ENCODE data around the gene TSPAN18.

Gene TSPAN18

DNA sequence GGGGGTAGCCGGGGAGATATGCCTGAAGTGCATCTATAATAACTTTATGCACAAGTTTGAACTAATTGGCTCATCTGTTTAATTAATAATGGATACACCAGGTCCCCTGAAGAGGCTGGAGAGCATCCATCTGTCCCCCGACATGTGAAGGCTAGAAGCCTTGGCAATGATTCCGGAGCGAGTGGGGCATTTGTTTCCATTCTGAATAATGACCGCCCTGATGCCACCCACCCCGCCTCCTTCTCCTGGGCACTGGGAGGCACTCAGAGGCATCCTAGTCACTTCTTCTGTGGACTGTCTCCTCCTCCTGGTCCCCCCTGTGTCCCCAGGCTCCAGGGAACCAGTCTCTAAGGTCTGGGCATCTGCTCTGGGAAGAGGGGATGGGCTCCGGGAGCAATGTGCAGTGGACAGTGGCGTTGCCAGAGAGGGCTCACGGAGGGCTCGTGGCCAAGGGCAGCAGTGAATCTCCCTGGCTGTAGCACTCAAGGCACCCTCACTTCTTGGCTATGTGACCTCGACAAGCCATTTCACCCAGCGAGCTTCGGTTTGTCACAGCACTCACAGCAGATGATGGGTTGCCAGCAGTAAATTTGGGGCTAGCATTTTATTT lies 64.7 kb downstream of the TSPAN18 start:
- Histone ChIP-seq H3K4me3 (ENCODE audit: low read length) (no peak overlapping the region), H4K20me1 (ENCODE audit: insufficient read depth, low read length) (no peaks in the 10 kb centered on the region), H3K27ac (ENCODE audit: low read length) (no peak overlapping the region), H3K79me2 (ENCODE audit: low read length) (no peaks in the 10 kb centered on the region), H3K4me1 (ENCODE audit: low read length) (no peaks in the 10 kb centered on the region), H3K4me2 (ENCODE audit: low read length) (no peak overlapping the region), H3K9me3 (ENCODE audit: insufficient read depth, low read length) (no peaks in the 10 kb centered on the region), H3K36me3 (replicated peaks; ENCODE audit: low read depth, low read length) (no peaks in the 10 kb centered on the region), H2AFZ (ENCODE audit: low read depth, low read length) (no peak overlapping the region), H3K9ac (ENCODE audit: low read length) (no peak overlapping the region), H3K27me3 (ENCODE audit: low read depth, low read length) (peaks cover 27% of the 10 kb centered on the region)
- TF ChIP-seq, protein P1, sequence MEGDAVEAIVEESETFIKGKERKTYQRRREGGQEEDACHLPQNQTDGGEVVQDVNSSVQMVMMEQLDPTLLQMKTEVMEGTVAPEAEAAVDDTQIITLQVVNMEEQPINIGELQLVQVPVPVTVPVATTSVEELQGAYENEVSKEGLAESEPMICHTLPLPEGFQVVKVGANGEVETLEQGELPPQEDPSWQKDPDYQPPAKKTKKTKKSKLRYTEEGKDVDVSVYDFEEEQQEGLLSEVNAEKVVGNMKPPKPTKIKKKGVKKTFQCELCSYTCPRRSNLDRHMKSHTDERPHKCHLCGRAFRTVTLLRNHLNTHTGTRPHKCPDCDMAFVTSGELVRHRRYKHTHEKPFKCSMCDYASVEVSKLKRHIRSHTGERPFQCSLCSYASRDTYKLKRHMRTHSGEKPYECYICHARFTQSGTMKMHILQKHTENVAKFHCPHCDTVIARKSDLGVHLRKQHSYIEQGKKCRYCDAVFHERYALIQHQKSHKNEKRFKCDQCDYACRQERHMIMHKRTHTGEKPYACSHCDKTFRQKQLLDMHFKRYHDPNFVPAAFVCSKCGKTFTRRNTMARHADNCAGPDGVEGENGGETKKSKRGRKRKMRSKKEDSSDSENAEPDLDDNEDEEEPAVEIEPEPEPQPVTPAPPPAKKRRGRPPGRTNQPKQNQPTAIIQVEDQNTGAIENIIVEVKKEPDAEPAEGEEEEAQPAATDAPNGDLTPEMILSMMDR (IDR thresholded peaks at IDR 0.05; ENCODE audit: low read depth, low read length) = no peak
- no peak for TF ChIP-seq EZH2phosphoT487 (IDR thresholded peaks at IDR 0.05; ENCODE audit: low read depth)

DNA sequence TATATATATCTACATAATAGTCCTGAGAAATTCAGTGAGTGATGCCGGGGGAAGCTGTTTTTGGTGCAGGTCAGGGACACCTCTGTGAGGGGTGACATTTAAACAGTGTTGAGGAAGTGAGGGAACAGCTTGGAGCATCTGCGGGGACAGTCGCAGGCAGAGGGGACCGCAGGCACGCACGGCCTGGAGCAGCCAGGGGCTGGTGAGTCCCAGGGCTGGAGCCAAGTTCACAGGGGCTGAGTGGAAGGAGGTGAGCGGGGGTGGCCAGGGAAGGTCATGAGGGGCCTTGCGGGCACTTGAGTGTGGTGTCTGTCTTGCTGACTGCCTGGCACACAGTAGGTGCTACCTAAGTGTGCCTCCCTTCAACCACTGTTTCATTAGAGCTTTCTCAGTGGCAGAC lies 65.4 kb downstream of the TSPAN18 start:
- Histone ChIP-seq H2AFZ (ENCODE audit: low read depth, low read length) (no peak overlapping the region), H3K36me3 (replicated peaks; ENCODE audit: low read depth, low read length) (no peaks in the 10 kb centered on the region), H3K27ac (ENCODE audit: low read length) (no peak overlapping the region), H3K9ac (ENCODE audit: low read length) (no peak overlapping the region), H3K27me3 (ENCODE audit: low read depth, low read length) (peaks cover 33% of the 10 kb centered on the region), H4K20me1 (ENCODE audit: insufficient read depth, low read length) (no peaks in the 10 kb centered on the region), H3K9me3 (ENCODE audit: insufficient read depth, low read length) (no peaks in the 10 kb centered on the region), H3K4me3 (ENCODE audit: low read length) (no peak overlapping the region), H3K4me1 (ENCODE audit: low read length) (no peaks in the 10 kb centered on the region), H3K4me2 (ENCODE audit: low read length) (no peak overlapping the region), H3K79me2 (ENCODE audit: low read length) (no peaks in the 10 kb centered on the region)
- TF ChIP-seq, protein P1 (IDR thresholded peaks at IDR 0.05; ENCODE audit: low read depth, low read length) = no peak
- no peak for TF ChIP-seq EZH2phosphoT487 (IDR thresholded peaks at IDR 0.05; ENCODE audit: low read depth)

GRCh38 chr11:44793350-44794090 lies 66.8 kb downstream of the TSPAN18 start:
- Histone ChIP-seq H3K36me3 (replicated peaks; ENCODE audit: low read depth, low read length) (no peaks in the 10 kb centered on the region), H3K4me2 (ENCODE audit: low read length) (no peak overlapping the region), H3K9me3 (ENCODE audit: insufficient read depth, low read length) (no peaks in the 10 kb centered on the region)

More at GRCh38 chr11:44793350-44794090, 66.8 kb downstream of the TSPAN18 start:
- TF ChIP-seq, protein P1 (IDR thresholded peaks at IDR 0.05; ENCODE audit: low read depth, low read length) = no peak
- TF ChIP-seq EZH2phosphoT487 (IDR thresholded peaks at IDR 0.05; ENCODE audit: low read depth) = no peak
- Histone ChIP-seq H3K4me3 (ENCODE audit: low read length) (no peak overlapping the region), H3K79me2 (ENCODE audit: low read length) (no peaks in the 10 kb centered on the region), H3K9ac (ENCODE audit: low read length) (no peak overlapping the region), H4K20me1 (ENCODE audit: insufficient read depth, low read length) (no peaks in the 10 kb centered on the region), H3K4me1 (ENCODE audit: low read length) (no peaks in the 10 kb centered on the region), H3K27me3 (ENCODE audit: low read depth, low read length) (peaks cover 46% of the 10 kb centered on the region), H2AFZ (ENCODE audit: low read depth, low read length) (no peak overlapping the region), H3K27ac (ENCODE audit: low read length) (no peak overlapping the region)

All from OCI-LY3 (cell line).